ENCODE results near the gene TMPRSS11E. TPM values are rescaled to one million over a fixed set of nuclear protein-coding genes. Genes with fewer than 3 reads are reported as not detected.
"Not testable (repeated sequence)": the region's sequence is repeated elsewhere in the genome, so short reads cannot be mapped to it uniquely, and the experiment has no call there.

Gene TMPRSS11E
- polyA plus RNA-seq, 3 donors = not detected

- Histone ChIP-seq H3K4me2 (replicated peaks; ENCODE audit: extremely low read depth, low read length, poor library complexity, severe bottlenecking) (no peak overlapping the region), H3K9ac (ENCODE audit: insufficient read depth, low read length, poor library complexity, severe bottlenecking) (no peak overlapping the region), H3K27me3 (ENCODE audit: control insufficient read depth in 2 of 2, insufficient read depth in 2 of 2, low read length in 2 of 2) (no peaks in the 10 kb centered on the region), H3K36me3 (replicated peaks in 1 of 2; ENCODE audit: control insufficient read depth in 1 of 2, insufficient read depth in 2 of 2, low read length in 2 of 2) (no peaks in the 10 kb centered on the region), H4K20me1 (ENCODE audit: insufficient read depth, low read length) (no peaks in the 10 kb centered on the region), H3K4me1 (ENCODE audit: control insufficient read depth in 1 of 2, insufficient read depth in 2 of 2, low read length in 2 of 2) (no peaks in the 10 kb centered on the region), H2AFZ (ENCODE audit: insufficient read depth, low read depth, low read length, poor library complexity, severe bottlenecking) (no peak overlapping the region), H3K4me3 (replicated peaks in 1 of 3; ENCODE audit: low read depth in 2 of 3, low read length in 3 of 3) (no peak overlapping the region), H3K79me2 (ENCODE audit: insufficient read depth, low read length) (no peaks in the 10 kb centered on the region), H3K9me3 (replicated peaks in 1 of 2; ENCODE audit: control insufficient read depth in 1 of 2, insufficient read depth in 1 of 2, low read length in 2 of 2) (no peaks in the 10 kb centered on the region), H3K27ac (ENCODE audit: low read depth in 1 of 2, low read length in 2 of 2) (no peak overlapping the region)
- H3K4me1 Mint-ChIP-seq = no peaks in the 10 kb centered on the region
- H3K27ac Mint-ChIP-seq = no peak overlapping the region
- no CpG with 5 or more reads among the region's 1 CpG for WGBS (ENCODE audit: insufficient coverage)
- TF ChIP-seq, protein P1, sequence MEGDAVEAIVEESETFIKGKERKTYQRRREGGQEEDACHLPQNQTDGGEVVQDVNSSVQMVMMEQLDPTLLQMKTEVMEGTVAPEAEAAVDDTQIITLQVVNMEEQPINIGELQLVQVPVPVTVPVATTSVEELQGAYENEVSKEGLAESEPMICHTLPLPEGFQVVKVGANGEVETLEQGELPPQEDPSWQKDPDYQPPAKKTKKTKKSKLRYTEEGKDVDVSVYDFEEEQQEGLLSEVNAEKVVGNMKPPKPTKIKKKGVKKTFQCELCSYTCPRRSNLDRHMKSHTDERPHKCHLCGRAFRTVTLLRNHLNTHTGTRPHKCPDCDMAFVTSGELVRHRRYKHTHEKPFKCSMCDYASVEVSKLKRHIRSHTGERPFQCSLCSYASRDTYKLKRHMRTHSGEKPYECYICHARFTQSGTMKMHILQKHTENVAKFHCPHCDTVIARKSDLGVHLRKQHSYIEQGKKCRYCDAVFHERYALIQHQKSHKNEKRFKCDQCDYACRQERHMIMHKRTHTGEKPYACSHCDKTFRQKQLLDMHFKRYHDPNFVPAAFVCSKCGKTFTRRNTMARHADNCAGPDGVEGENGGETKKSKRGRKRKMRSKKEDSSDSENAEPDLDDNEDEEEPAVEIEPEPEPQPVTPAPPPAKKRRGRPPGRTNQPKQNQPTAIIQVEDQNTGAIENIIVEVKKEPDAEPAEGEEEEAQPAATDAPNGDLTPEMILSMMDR (IDR thresholded peaks at IDR 0.05) = no peak
- H3K36me3 Mint-ChIP-seq = no peaks in the 10 kb centered on the region
- intact Hi-C loops (cut with micrococcal nuclease) = no loop called here
- DNase-seq = no peak
- H3K4me3 Mint-ChIP-seq = no peak overlapping the region
- H3K27me3 Mint-ChIP-seq (ENCODE audit: low read depth in 3 of 3) = no peaks in the 10 kb centered on the region
- peaks cover 0 to 4% (median 0%) of the 10 kb centered on the region in 7 donors for H3K9me3 Mint-ChIP-seq
These were observed 71.6 kb downstream of the TMPRSS11E start for GRCh38 chr4:68518889-68519288.

- H3K27ac ChIP-seq (ENCODE audit: low read depth in 1 of 2, low read length in 2 of 2) = no peak overlapping the region
- no peak for DNase-seq
- H3K4me3 ChIP-seq (replicated peaks in 1 of 3; ENCODE audit: low read depth in 2 of 3, low read length in 3 of 3) = no peak overlapping the region
- H3K9me3 ChIP-seq (replicated peaks in 1 of 2; ENCODE audit: control insufficient read depth in 1 of 2, insufficient read depth in 1 of 2, low read length in 2 of 2) = no peaks in the 10 kb centered on the region
- H4K20me1 ChIP-seq (ENCODE audit: insufficient read depth, low read length) = no peaks in the 10 kb centered on the region
- no peaks in the 10 kb centered on the region for H3K27me3 ChIP-seq (ENCODE audit: control insufficient read depth in 2 of 2, insufficient read depth in 2 of 2, low read length in 2 of 2)
- no peak overlapping the region for H2AFZ ChIP-seq (ENCODE audit: insufficient read depth, low read depth, low read length, poor library complexity, severe bottlenecking)
- H3K4me3 Mint-ChIP-seq = no peak overlapping the region
- H3K36me3 ChIP-seq (replicated peaks in 1 of 2; ENCODE audit: control insufficient read depth in 1 of 2, insufficient read depth in 2 of 2, low read length in 2 of 2) = no peaks in the 10 kb centered on the region
- no peaks in the 10 kb centered on the region for H3K36me3 Mint-ChIP-seq
- H3K27me3 Mint-ChIP-seq (ENCODE audit: low read depth in 3 of 3) = no peaks in the 10 kb centered on the region
- no peaks in the 10 kb centered on the region for H3K4me1 Mint-ChIP-seq
- no peak overlapping the region for H3K27ac Mint-ChIP-seq
- intact Hi-C loops (cut with micrococcal nuclease) = no loop called here
- H3K4me1 ChIP-seq (ENCODE audit: control insufficient read depth in 1 of 2, insufficient read depth in 2 of 2, low read length in 2 of 2) = no peaks in the 10 kb centered on the region
- no peak overlapping the region for H3K9ac ChIP-seq (ENCODE audit: insufficient read depth, low read length, poor library complexity, severe bottlenecking)
- H3K9me3 Mint-ChIP-seq = peaks cover 0 to 2% (median 0%) of the 10 kb centered on the region in 7 donors
- no peak overlapping the region for H3K4me2 ChIP-seq (replicated peaks; ENCODE audit: extremely low read depth, low read length, poor library complexity, severe bottlenecking)
- no CpG with 5 or more reads among the region's 2 CpGs for WGBS (ENCODE audit: insufficient coverage)
- no peaks in the 10 kb centered on the region for H3K79me2 ChIP-seq (ENCODE audit: insufficient read depth, low read length)
- TF ChIP-seq, protein P1 (IDR thresholded peaks at IDR 0.05) = no peak
These were observed 73.7 kb downstream of the TMPRSS11E start for GRCh38 chr4:68520985-68521384.

DNA sequence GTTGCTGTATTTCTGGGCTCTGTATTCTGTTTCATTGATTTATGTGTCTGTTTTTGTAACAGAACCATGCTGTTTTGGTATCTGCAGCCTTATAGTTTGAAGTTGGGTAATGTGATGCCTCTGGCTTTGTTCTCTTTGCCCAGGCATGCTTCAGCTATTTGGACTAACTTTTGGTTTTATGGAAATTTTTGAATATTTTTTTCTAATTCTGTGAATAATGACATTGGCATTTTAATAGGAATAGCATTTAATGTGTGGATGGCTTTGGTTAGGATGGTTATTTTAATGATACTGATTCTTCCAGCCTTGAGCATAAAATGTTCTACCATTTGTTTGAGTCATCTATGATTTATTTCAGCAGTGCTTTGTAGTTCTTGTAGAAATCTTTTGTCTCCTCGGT, 75.0 kb downstream of the TMPRSS11E start:
- DNase-seq; H3K4me3 Mint-ChIP-seq; H3K36me3 ChIP-seq (replicated peaks in 1 of 2; ENCODE audit: control insufficient read depth in 1 of 2, insufficient read depth in 2 of 2, low read length in 2 of 2); H3K79me2 ChIP-seq (ENCODE audit: insufficient read depth, low read length); H3K4me1 Mint-ChIP-seq; intact Hi-C loops (cut with micrococcal nuclease); H3K27ac Mint-ChIP-seq; H3K27ac ChIP-seq (ENCODE audit: low read depth in 1 of 2, low read length in 2 of 2); H3K4me3 ChIP-seq (replicated peaks in 1 of 3; ENCODE audit: low read depth in 2 of 3, low read length in 3 of 3); H4K20me1 ChIP-seq (ENCODE audit: insufficient read depth, low read length); H2AFZ ChIP-seq (ENCODE audit: insufficient read depth, low read depth, low read length, poor library complexity, severe bottlenecking); H3K4me1 ChIP-seq (ENCODE audit: control insufficient read depth in 1 of 2, insufficient read depth in 2 of 2, low read length in 2 of 2); H3K27me3 ChIP-seq (ENCODE audit: control insufficient read depth in 2 of 2, insufficient read depth in 2 of 2, low read length in 2 of 2); H3K36me3 Mint-ChIP-seq; H3K9ac ChIP-seq (ENCODE audit: insufficient read depth, low read length, poor library complexity, severe bottlenecking); H3K9me3 ChIP-seq (replicated peaks in 1 of 2; ENCODE audit: control insufficient read depth in 1 of 2, insufficient read depth in 1 of 2, low read length in 2 of 2); H3K9me3 Mint-ChIP-seq; H3K4me2 ChIP-seq (replicated peaks; ENCODE audit: extremely low read depth, low read length, poor library complexity, severe bottlenecking); H3K27me3 Mint-ChIP-seq (ENCODE audit: low read depth in 3 of 3): not testable (repeated sequence)
- no CpG with 5 or more reads among the region's 1 CpG for WGBS (ENCODE audit: insufficient coverage)
